OCI-LY1 (cell line): ENCODE results near the gene PNLIPRP1.

Experiments
- H2AFZ ChIP-seq: fragments of 200-600 bp; sonication (generic), shearing (Covaris generic); 2 replicates; pipeline ENCODE4 v1.6.0; 2014; ENCODE audit warnings: antibody characterized with exemption, mild to moderate bottlenecking, low read length
- H3F3A ChIP-seq: fragments of 200-600 bp; sonication (generic), shearing (Covaris generic); 2 replicates; pipeline ENCODE4 v1.6.0; 2014; ENCODE audit warnings: mild to moderate bottlenecking, antibody characterized with exemption, low read length, moderate library complexity; ENCODE audit not compliant: insufficient read depth
- H3K27ac ChIP-seq: fragments of 200-600 bp; sonication (generic); 2 replicates; pipeline ENCODE4 v1.5.1; 2014; ENCODE audit warnings: low read length, mixed run types, mild to moderate bottlenecking, low read depth; ENCODE audit not compliant: poor library complexity, severe bottlenecking
- H3K27me3 ChIP-seq: fragments of 200-600 bp; sonication (generic); 2 replicates; pipeline ENCODE4 v1.6.0; 2014; ENCODE audit warnings: antibody characterized with exemption, mild to moderate bottlenecking, low read length, moderate library complexity; ENCODE audit not compliant: insufficient read depth
- H3K36me3 ChIP-seq: fragments of 200-600 bp; sonication (generic); 2 replicates; pipeline ENCODE4 v1.6.1; 2014; ENCODE audit warnings: mild to moderate bottlenecking, antibody characterized with exemption, low read length, moderate library complexity, mixed read lengths; ENCODE audit not compliant: insufficient read depth
- H3K4me1 ChIP-seq: fragments of 200-600 bp; sonication (generic); 2 replicates; pipeline ENCODE4 v1.5.1; 2014; ENCODE audit warnings: mild to moderate bottlenecking, low read length, moderate library complexity; ENCODE audit not compliant: insufficient read depth, severe bottlenecking
- H3K4me2 ChIP-seq: fragments of 200-600 bp; sonication (generic), shearing (Covaris generic); 2 replicates; pipeline ENCODE4 v1.6.1; 2014; ENCODE audit warnings: low read length
- H3K4me3 ChIP-seq: fragments of 200-600 bp; sonication (generic); 2 replicates; pipeline ENCODE4 v1.5.1; 2014; ENCODE audit warnings: low read length, low read depth, mild to moderate bottlenecking, mixed read lengths; ENCODE audit not compliant: poor library complexity, severe bottlenecking
- H3K79me2 ChIP-seq: fragments of 200-600 bp; shearing (Covaris generic); 2 replicates; pipeline ENCODE4 v1.6.1; 2016; ENCODE audit warnings: mixed run types, low read length, mixed read lengths; ENCODE audit not compliant: insufficient read depth
- H3K9ac ChIP-seq: fragments of 200-600 bp; sonication (generic), shearing (Covaris generic); 2 replicates; pipeline ENCODE4 v1.6.1; 2014; ENCODE audit warnings: mild to moderate bottlenecking, low read length, mixed read lengths
- H3K9me2 ChIP-seq: fragments of 200-600 bp; sonication (generic), shearing (Covaris generic); 2 replicates; pipeline ENCODE4 v1.6.1; 2014; ENCODE audit warnings: low read depth, mild to moderate bottlenecking, low read length, mixed read lengths
- H3K9me3 ChIP-seq: fragments of 200-600 bp; shearing (Covaris generic); 2 replicates; pipeline ENCODE4 v1.6.1; 2014; ENCODE audit warnings: low read length, mixed read lengths
- H4K20me1 ChIP-seq: fragments of 200-600 bp; sonication (generic), shearing (Covaris generic); 2 replicates; pipeline ENCODE4 v1.6.0; 2016; ENCODE audit warnings: mild to moderate bottlenecking, low read length; ENCODE audit not compliant: insufficient read depth
- CTCF ChIP-seq: fragments of 200-600 bp; sonication (generic), shearing (Covaris generic); IDR thresholded peaks from 2 replicates; pipeline ENCODE4 v1.5.1; 2017; ENCODE audit warnings: mild to moderate bottlenecking, antibody characterized with exemption, low read length, moderate library complexity, mixed read lengths
- EZH2 ChIP-seq: fragments of 200-600 bp; sonication (generic), shearing (Covaris generic); IDR thresholded peaks from 2 replicates; pipeline ENCODE4 v1.8.0; 2017; ENCODE audit warnings: borderline replicate concordance, mixed run types, mild to moderate bottlenecking, antibody characterized with exemption, low read length, moderate library complexity, mixed read lengths

Gene PNLIPRP1

GRCh38 chr10:116590590-116591444 lies at the start of gene PNLIPRP1:
PNLIPRP1 (plus strand) TSS chr10:116590959; CDS start chr10:116591130, 171 bp downstream.
- Histone ChIP-seq H3K4me2 (no peak within 1 kb of the TSS), H3K9me3 (no peaks in the 10 kb centered on the region), H3K4me1 (no peaks in the 10 kb centered on the region), H3K36me3 (no peaks in the 10 kb centered on the region), H3K27ac (no peak within 1 kb of the TSS), H3K27me3 (no peaks in the 10 kb centered on the region), H3F3A (no peaks in the 10 kb centered on the region), H3K9me2 (no peaks in the 10 kb centered on the region), H3K9ac (no peak within 1 kb of the TSS), H2AFZ (no peak within 1 kb of the TSS), H4K20me1 (no peaks in the 10 kb centered on the region), H3K79me2 (no peaks in the 10 kb centered on the region), H3K4me3 (no peak within 1 kb of the TSS)
- TF ChIP-seq CTCF = no peak
- no peak for TF ChIP-seq EZH2

GRCh38 chr10:116542007-116542677 lies 48.6 kb upstream of the PNLIPRP1 start:
- no peaks in the 10 kb centered on the region for H3K4me1 ChIP-seq
- H3K4me2 ChIP-seq = no peak overlapping the region
- H3K4me3 ChIP-seq = no peak overlapping the region
- H3K27me3 ChIP-seq = no peaks in the 10 kb centered on the region
- H2AFZ ChIP-seq = no peak overlapping the region
- H3K27ac ChIP-seq = no peak overlapping the region
- H3K9me3 ChIP-seq = no peaks in the 10 kb centered on the region
- no peaks in the 10 kb centered on the region for H3F3A ChIP-seq
- TF ChIP-seq EZH2 = no peak
- TF ChIP-seq CTCF = no peak
- no peaks in the 10 kb centered on the region for H3K36me3 ChIP-seq
- no peaks in the 10 kb centered on the region for H3K9me2 ChIP-seq
- no peaks in the 10 kb centered on the region for H4K20me1 ChIP-seq
- no peak overlapping the region for H3K9ac ChIP-seq
- H3K79me2 ChIP-seq = no peaks in the 10 kb centered on the region

- Histone ChIP-seq H3K4me3 (no peak overlapping the region), H3K27ac (no peak overlapping the region), H3K9me2 (no peaks in the 10 kb centered on the region), H3K4me2 (no peak overlapping the region), H3F3A (no peaks in the 10 kb centered on the region), H2AFZ (no peak overlapping the region), H3K79me2 (no peaks in the 10 kb centered on the region), H3K9ac (no peak overlapping the region), H3K4me1 (no peaks in the 10 kb centered on the region), H4K20me1 (no peaks in the 10 kb centered on the region), H3K36me3 (no peaks in the 10 kb centered on the region), H3K27me3 (no peaks in the 10 kb centered on the region), H3K9me3 (no peaks in the 10 kb centered on the region)
- TF ChIP-seq CTCF (no peak), EZH2 (no peak)
These were observed 45.6 kb upstream of the PNLIPRP1 start for GRCh38 chr10:116545122-116545521.
